ENCODE measurements around the gene MTTP.

Gene MTTP

GRCh38 chr4:99536271-99536670 lies 38.4 kb upstream of the MTTP start:
- H3K9me3 ChIP-seq (ENCODE audit: insufficient read depth, low read length): no peaks in the 10 kb centered on the region
- no peaks in the 10 kb centered on the region for H3K9me2 ChIP-seq (replicated peaks; ENCODE audit: insufficient read depth, low read length)
- no peak overlapping the region for H3K4me2 ChIP-seq (ENCODE audit: low read depth, low read length, poor library complexity, severe bottlenecking)
- H3K79me2 ChIP-seq (ENCODE audit: insufficient read depth, low read length): no peaks in the 10 kb centered on the region
- H4K20me1 ChIP-seq (ENCODE audit: low read depth, low read length): no peaks in the 10 kb centered on the region
- H3K27ac ChIP-seq (ENCODE audit: low read depth, low read length): no peak overlapping the region
- no peak overlapping the region for H2AFZ ChIP-seq (ENCODE audit: low read depth, low read length, severe bottlenecking)
- H3K4me3 ChIP-seq (ENCODE audit: insufficient read depth, low read length, poor library complexity, severe bottlenecking): no peak overlapping the region
- H3K9ac ChIP-seq (ENCODE audit: low read length): no peak overlapping the region
- TF ChIP-seq CTCF (IDR thresholded peaks at IDR 0.05; ENCODE audit: insufficient read depth, low read length, poor library complexity, severe bottlenecking): no peak
- TF ChIP-seq EZH2phosphoT487 (conservative IDR thresholded peaks at IDR 0.05; ENCODE audit: low read length): no peak
- no peaks in the 10 kb centered on the region for H3F3A ChIP-seq (ENCODE audit: insufficient read depth)
- H3K36me3 ChIP-seq (ENCODE audit: low read length): no peaks in the 10 kb centered on the region
- H3K27me3 ChIP-seq (ENCODE audit: low read length): no peaks in the 10 kb centered on the region

- no peaks in the 10 kb centered on the region for H3F3A ChIP-seq (ENCODE audit: insufficient read depth)
- no peaks in the 10 kb centered on the region for H3K27me3 ChIP-seq (ENCODE audit: low read length)
- no peaks in the 10 kb centered on the region for H3K36me3 ChIP-seq (ENCODE audit: low read length)
- no peak overlapping the region for H3K4me3 ChIP-seq (ENCODE audit: insufficient read depth, low read length, poor library complexity, severe bottlenecking)
- H3K4me2 ChIP-seq (ENCODE audit: low read depth, low read length, poor library complexity, severe bottlenecking): no peak overlapping the region
- H2AFZ ChIP-seq (ENCODE audit: low read depth, low read length, severe bottlenecking): no peak overlapping the region
- H3K27ac ChIP-seq (ENCODE audit: low read depth, low read length): no peak overlapping the region
- no peaks in the 10 kb centered on the region for H3K79me2 ChIP-seq (ENCODE audit: insufficient read depth, low read length)
- no peaks in the 10 kb centered on the region for H4K20me1 ChIP-seq (ENCODE audit: low read depth, low read length)
- H3K9me3 ChIP-seq (ENCODE audit: insufficient read depth, low read length): no peaks in the 10 kb centered on the region
- no peak for TF ChIP-seq EZH2phosphoT487 (conservative IDR thresholded peaks at IDR 0.05; ENCODE audit: low read length)
- no peak for TF ChIP-seq CTCF (IDR thresholded peaks at IDR 0.05; ENCODE audit: insufficient read depth, low read length, poor library complexity, severe bottlenecking)
- H3K9me2 ChIP-seq (replicated peaks; ENCODE audit: insufficient read depth, low read length): no peaks in the 10 kb centered on the region
- no peak overlapping the region for H3K9ac ChIP-seq (ENCODE audit: low read length)
Measured at GRCh38 chr4:99536848-99537247, 37.8 kb upstream of the MTTP start.

GRCh38 chr4:99537674-99538073 lies 37.0 kb upstream of the MTTP start:
- Histone ChIP-seq H3K27me3 (ENCODE audit: low read length) (no peaks in the 10 kb centered on the region), H3K27ac (ENCODE audit: low read depth, low read length) (no peak overlapping the region), H3K4me2 (ENCODE audit: low read depth, low read length, poor library complexity, severe bottlenecking) (no peak overlapping the region), H3K79me2 (ENCODE audit: insufficient read depth, low read length) (no peaks in the 10 kb centered on the region), H3K4me3 (ENCODE audit: insufficient read depth, low read length, poor library complexity, severe bottlenecking) (no peak overlapping the region), H3K9me2 (replicated peaks; ENCODE audit: insufficient read depth, low read length) (no peaks in the 10 kb centered on the region), H3K9ac (ENCODE audit: low read length) (no peak overlapping the region), H4K20me1 (ENCODE audit: low read depth, low read length) (no peaks in the 10 kb centered on the region), H3K9me3 (ENCODE audit: insufficient read depth, low read length) (no peaks in the 10 kb centered on the region), H3F3A (ENCODE audit: insufficient read depth) (no peaks in the 10 kb centered on the region), H3K36me3 (ENCODE audit: low read length) (no peaks in the 10 kb centered on the region), H2AFZ (ENCODE audit: low read depth, low read length, severe bottlenecking) (no peak overlapping the region)
- no peak for TF ChIP-seq CTCF (IDR thresholded peaks at IDR 0.05; ENCODE audit: insufficient read depth, low read length, poor library complexity, severe bottlenecking)
- no peak for TF ChIP-seq EZH2phosphoT487 (conservative IDR thresholded peaks at IDR 0.05; ENCODE audit: low read length)

All from SU-DHL-6 (cell line).